ENCODE measurements around the gene ZBTB4. TPM values are rescaled to one million over a fixed set of nuclear protein-coding genes. Genes with fewer than 3 reads are reported as not detected.

Gene ZBTB4
- 9.2 and 9.8 TPM in 2 replicates for total RNA-seq (ENCODE audit: low replicate concordance)

GRCh38 chr17:7479213-7480088, at the start of gene ZBTB4:
Gene ZBTB4, minus strand, starts transcription at chr17:7479631. Its CDS starts 12,830 bp downstream, at chr17:7466801.

GRCh38 chr17:7484067-7484918, 4.9 kb upstream of the ZBTB4 start, which contains the start of gene POLR2A:
Gene POLR2A, plus strand, starts transcription at chr17:7484366.

GRCh38 chr17:7481275-7481674, 1.8 kb upstream of the ZBTB4 start, which contains the start of gene SLC35G6:
Gene SLC35G6, plus strand, starts transcription at chr17:7481446. Its CDS starts 71 bp downstream, at chr17:7481517.

GRCh38 chr17:7444682-7445618, 34.5 kb downstream of the ZBTB4 start, which contains the start of gene CHRNB1:
Gene CHRNB1, plus strand, starts transcription at chr17:7445061. Its CDS starts 67 bp downstream, at chr17:7445128.

GRCh38 chr17:7439462-7440112, 39.8 kb downstream of the ZBTB4 start, which contains the start of gene FGF11:
Gene FGF11, plus strand, starts transcription at chr17:7439512. Its CDS starts 109 bp downstream, at chr17:7439621.

GRCh38 chr17:7428557-7428956, 50.9 kb downstream of the ZBTB4 start, which contains the start of gene SPEM3:
Gene SPEM3, plus strand, starts transcription at chr17:7428857. Its CDS starts 46 bp downstream, at chr17:7428903.

GRCh38 chr17:7425316-7425715, 54.1 kb downstream of the ZBTB4 start, which contains the start of gene SPEM2:
Gene SPEM2, plus strand, starts transcription at chr17:7425616. Its CDS starts 73 bp downstream, at chr17:7425689.

GRCh38 chr17:7419819-7420610, 59.4 kb downstream of the ZBTB4 start, which contains the start of gene SPEM1:
Gene SPEM1, plus strand, starts transcription at chr17:7420324. Its CDS starts 61 bp downstream, at chr17:7420385.

Other genes with a start within 250 kb of the ZBTB4 start
- 56.3 and 89.0 TPM in 2 replicates for gene DVL2, start 245.1 kb downstream of the ZBTB4 start, total RNA-seq (ENCODE audit: low replicate concordance)
- 38.3 and 41.2 TPM in 2 replicates for gene PHF23, start 240.2 kb downstream of the ZBTB4 start, total RNA-seq (ENCODE audit: low replicate concordance)
- gene GABARAP, start 237.2 kb downstream of the ZBTB4 start, total RNA-seq (ENCODE audit: low replicate concordance) = 180 and 222 TPM in 2 replicates
- 16.7 and 21.2 TPM in 2 replicates for gene CTDNEP1, start 227.9 kb downstream of the ZBTB4 start, total RNA-seq (ENCODE audit: low replicate concordance)
- 20.6 and 25.9 TPM in 2 replicates for gene ELP5, start 227.4 kb downstream of the ZBTB4 start, total RNA-seq (ENCODE audit: low replicate concordance)
- 0.70 and 1.6 TPM in 2 replicates for gene CLDN7, start 217.2 kb downstream of the ZBTB4 start, total RNA-seq (ENCODE audit: low replicate concordance)
- 0.08 and 0.12 TPM in 2 replicates for gene SLC2A4, start 197.9 kb downstream of the ZBTB4 start, total RNA-seq (ENCODE audit: low replicate concordance)
- not detected in 2 replicates for gene YBX2, start 185.0 kb downstream of the ZBTB4 start, total RNA-seq (ENCODE audit: low replicate concordance)
- 688 and 774 TPM in 2 replicates for gene EIF5A, start 172.0 kb downstream of the ZBTB4 start, total RNA-seq (ENCODE audit: low replicate concordance)
- gene GPS2, start 164.3 kb downstream of the ZBTB4 start, total RNA-seq (ENCODE audit: low replicate concordance) = 21.7 and 32.9 TPM in 2 replicates
- gene NEURL4, start 150.3 kb downstream of the ZBTB4 start, total RNA-seq (ENCODE audit: low replicate concordance) = 16.8 and 28.4 TPM in 2 replicates
- gene ACAP1, start 143.1 kb downstream of the ZBTB4 start, total RNA-seq (ENCODE audit: low replicate concordance) = 1.3 and 4.3 TPM in 2 replicates
- 4.9 and 10.4 TPM in 2 replicates for gene KCTD11, start 127.5 kb downstream of the ZBTB4 start, total RNA-seq (ENCODE audit: low replicate concordance)
- not detected in 2 replicates for gene TMEM95, start 124.5 kb downstream of the ZBTB4 start, total RNA-seq (ENCODE audit: low replicate concordance)
- 0.08 and 0.35 TPM in 2 replicates for gene TNK1, start 98.5 kb downstream of the ZBTB4 start, total RNA-seq (ENCODE audit: low replicate concordance)
- 8.5 and 23.2 TPM in 2 replicates for gene PLSCR3, start 85.1 kb downstream of the ZBTB4 start, total RNA-seq (ENCODE audit: low replicate concordance)
- gene TMEM256, start 75.5 kb downstream of the ZBTB4 start, total RNA-seq (ENCODE audit: low replicate concordance) = 42.7 and 135 TPM in 2 replicates
- 3.7 and 5.0 TPM in 2 replicates for gene NLGN2, start 71.8 kb downstream of the ZBTB4 start, total RNA-seq (ENCODE audit: low replicate concordance)
- not detected in 2 replicates for gene SPEM1, start 59.3 kb downstream of the ZBTB4 start, total RNA-seq (ENCODE audit: low replicate concordance)
- not detected in 2 replicates for gene SPEM2, start 54.0 kb downstream of the ZBTB4 start, total RNA-seq (ENCODE audit: low replicate concordance)
- gene SPEM3, start 50.8 kb downstream of the ZBTB4 start, total RNA-seq (ENCODE audit: low replicate concordance) = not detected in 2 replicates
- gene TMEM102, start 44.2 kb downstream of the ZBTB4 start, total RNA-seq (ENCODE audit: low replicate concordance) = 0.94 and 4.4 TPM in 2 replicates
- 2.6 and 5.4 TPM in 2 replicates for gene FGF11, start 40.1 kb downstream of the ZBTB4 start, total RNA-seq (ENCODE audit: low replicate concordance)
- 7.1 and 9.6 TPM in 2 replicates for gene CHRNB1, start 34.6 kb downstream of the ZBTB4 start, total RNA-seq (ENCODE audit: low replicate concordance)
- not detected in 2 replicates for gene SLC35G6, start 1.8 kb upstream of the ZBTB4 start, total RNA-seq (ENCODE audit: low replicate concordance)
- 62.8 and 87.6 TPM in 2 replicates for gene POLR2A, start 4.7 kb upstream of the ZBTB4 start, total RNA-seq (ENCODE audit: low replicate concordance)
- 3.9 TPM in 2 replicates for gene TNFSF12, start 69.4 kb upstream of the ZBTB4 start, total RNA-seq (ENCODE audit: low replicate concordance)
- 0.59 and 1.1 TPM in 2 replicates for gene TNFSF13, start 79.1 kb upstream of the ZBTB4 start, total RNA-seq (ENCODE audit: low replicate concordance)
- gene SENP3, start 82.3 kb upstream of the ZBTB4 start, total RNA-seq (ENCODE audit: low replicate concordance) = 45.4 and 76.6 TPM in 2 replicates
- gene CD68, start 100.0 kb upstream of the ZBTB4 start, total RNA-seq (ENCODE audit: low replicate concordance) = 4.7 and 22.3 TPM in 2 replicates
- 48.6 and 59.0 TPM in 2 replicates for gene MPDU1, start 104.2 kb upstream of the ZBTB4 start, total RNA-seq (ENCODE audit: low replicate concordance)
- gene SOX15, start 110.5 kb upstream of the ZBTB4 start, total RNA-seq (ENCODE audit: low replicate concordance) = 0.23 TPM in 1 of 2 replicates, not detected in the other
- gene FXR2, start 135.3 kb upstream of the ZBTB4 start, total RNA-seq (ENCODE audit: low replicate concordance) = 24.0 and 58.9 TPM in 2 replicates
- gene SAT2, start 148.2 kb upstream of the ZBTB4 start, total RNA-seq (ENCODE audit: low replicate concordance) = 39.1 and 56.6 TPM in 2 replicates
- gene SHBG, start 150.5 kb upstream of the ZBTB4 start, total RNA-seq (ENCODE audit: low replicate concordance) = 0.23 and 1.2 TPM in 2 replicates
- gene ATP1B2, start 171.3 kb upstream of the ZBTB4 start, total RNA-seq (ENCODE audit: low replicate concordance) = not detected in 2 replicates
- 14.3 and 23.0 TPM in 2 replicates for gene TP53, start 207.9 kb upstream of the ZBTB4 start, total RNA-seq (ENCODE audit: low replicate concordance)
- 2.6 and 4.6 TPM in 2 replicates for gene WRAP53, start 208.8 kb upstream of the ZBTB4 start, total RNA-seq (ENCODE audit: low replicate concordance)
- gene EFNB3, start 225.6 kb upstream of the ZBTB4 start, total RNA-seq (ENCODE audit: low replicate concordance) = 0.47 and 1.4 TPM in 2 replicates
- 0.15 and 0.35 TPM in 2 replicates for gene DNAH2, start 238.1 kb upstream of the ZBTB4 start, total RNA-seq (ENCODE audit: low replicate concordance)